Calu3 (cell line): ENCODE data around the gene PCDHGB6. TPM values are rescaled to one million over a fixed set of nuclear protein-coding genes. Genes with fewer than 3 reads are reported as not detected.

Experiments used
- BruUV-seq: library from RNA; stranded (reverse); fragments of 400-500 nt; replicated peaks from 2 replicates; lab custom pipeline; 2021; lab: Mats Ljungman, UMichigan
- CTCF ChIA-PET: fragments of 300-600 bp; sonication (Branson Sonifier 250); formaldehyde crosslinking; loops from one replicate; lab custom pipeline; 2022; ENCODE audit warnings: antibody characterized with exemption; lab: Charles Lee
- DNase-seq: peaks from one replicate; pipeline ENCODE4 v3.0.0; 2022
- H3K27ac Mint-ChIP-seq: one replicate; pipeline ENCODE4 v1.8.0; 2022; ENCODE audit warnings: mixed read lengths; ENCODE audit not compliant: unreplicated experiment
- H3K27me3 Mint-ChIP-seq: one replicate; pipeline ENCODE4 v1.8.0; 2022; ENCODE audit warnings: mixed read lengths; ENCODE audit not compliant: unreplicated experiment
- H3K36me3 Mint-ChIP-seq: one replicate; pipeline ENCODE4 v1.8.0; 2022; ENCODE audit warnings: mild to moderate bottlenecking, moderate library complexity, mixed read lengths; ENCODE audit not compliant: insufficient read depth, unreplicated experiment
- H3K4me1 Mint-ChIP-seq: one replicate; pipeline ENCODE4 v1.8.0; 2022; ENCODE audit warnings: mild to moderate bottlenecking, low read depth, mixed read lengths; ENCODE audit not compliant: unreplicated experiment
- H3K4me3 Mint-ChIP-seq: one replicate; pipeline ENCODE4 v1.8.0; 2022; ENCODE audit warnings: mild to moderate bottlenecking, low read depth, moderate library complexity, mixed read lengths; ENCODE audit not compliant: unreplicated experiment
- H3K9me3 Mint-ChIP-seq: one replicate; pipeline ENCODE4 v1.8.0; 2022; ENCODE audit warnings: low read depth, mixed read lengths; ENCODE audit not compliant: unreplicated experiment
- CTCF ChIP-seq: fragments of 200-600 bp; IDR thresholded peaks from one replicate; pipeline ENCODE4 v1.8.0; 2022; ENCODE audit warnings: antibody characterized with exemption; ENCODE audit not compliant: unreplicated experiment
- intact Hi-C: fragments of 100-400 bp; cut with micrococcal nuclease; formaldehyde crosslinking; loops from one replicate; pipeline ENCODE4 v1.10.0; 2022; ENCODE audit not compliant: unreplicated experiment
- total RNA-seq: library from RNA; stranded (reverse); gene quantifications from 2 replicates; pipeline ENCODE4 v1.2.3, GENCODE V29; 2022

Gene PCDHGB6
- total RNA-seq, 1 experiment from 2014 or later = 13.4 TPM

GRCh38 chr5:141419074-141419880, 11.5 kb downstream of the PCDHGB6 start:
- Mint-ChIP-seq H3K4me1 (peaks cover 7% of the 10 kb centered on the region), H3K36me3 (peaks cover 33% of the 10 kb centered on the region), H3K27me3 (no peaks in the 10 kb centered on the region), H3K4me3 (peak overlapping the region; percentile 69), H3K9me3 (peaks cover 17% of the 10 kb centered on the region), H3K27ac (no peak overlapping the region)
- BruUV-seq = no TSS peak
- CTCF ChIA-PET = interaction anchor here (0.7 kb wide), 1 partner anchor 72 kb away, joined by 3 read pairs; no protein-coding TSS in a partner anchor
- TF ChIP-seq CTCF = no peak
- no peak for DNase-seq
- intact Hi-C loops = no loop called here

- H3K27me3 Mint-ChIP-seq = no peaks in the 10 kb centered on the region
- intact Hi-C loops = no loop called here
- H3K36me3 Mint-ChIP-seq = peaks cover 30% of the 10 kb centered on the region
- H3K27ac Mint-ChIP-seq = no peak within 1 kb of the TSS
- DNase-seq = no peak
- BruUV-seq = no TSS peak
- H3K4me3 Mint-ChIP-seq = no peak within 1 kb of the TSS
- CTCF ChIA-PET = no interaction called here
- no peak for TF ChIP-seq CTCF
- H3K4me1 Mint-ChIP-seq = peaks cover 7% of the 10 kb centered on the region
- peaks cover 20% of the 10 kb centered on the region for H3K9me3 Mint-ChIP-seq
These were observed 13.2 kb downstream of the PCDHGB6 start, which contains the start of gene PCDHGA11 for GRCh38 chr5:141420855-141421488. Gene PCDHGA11, plus strand, starts transcription at chr5:141421051. Its CDS starts 177 bp downstream, at chr5:141421228.

- DNase-seq = no peak
- Mint-ChIP-seq H3K4me1 (peaks cover 7% of the 10 kb centered on the region), H3K27me3 (no peaks in the 10 kb centered on the region), H3K27ac (no peak overlapping the region), H3K36me3 (peaks cover 30% of the 10 kb centered on the region), H3K9me3 (peaks cover 20% of the 10 kb centered on the region), H3K4me3 (no peak overlapping the region)
- CTCF ChIA-PET = no interaction called here
- no TSS peak for BruUV-seq
- no peak for TF ChIP-seq CTCF
- intact Hi-C loops = no loop called here
These were observed 13.7 kb downstream of the PCDHGB6 start for GRCh38 chr5:141421489-141421855.

GRCh38 chr5:141422742-141423291, 15.0 kb downstream of the PCDHGB6 start:
- peaks cover 22% of the 10 kb centered on the region for H3K9me3 Mint-ChIP-seq
- CTCF ChIA-PET = no interaction called here
- intact Hi-C loops = no loop called here
- no peaks in the 10 kb centered on the region for H3K27me3 Mint-ChIP-seq
- DNase-seq = no peak
- H3K4me3 Mint-ChIP-seq = no peak overlapping the region
- H3K27ac Mint-ChIP-seq = no peak overlapping the region
- no TSS peak for BruUV-seq
- peaks cover 4% of the 10 kb centered on the region for H3K4me1 Mint-ChIP-seq
- TF ChIP-seq CTCF = no peak
- H3K36me3 Mint-ChIP-seq = peaks cover 24% of the 10 kb centered on the region
